ENCODE data around the gene MSRB1.
"Not testable (repeated sequence)": the region's sequence is repeated elsewhere in the genome, so short reads cannot be mapped to it uniquely, and the experiment has no call there.

MSRB1 gene

DNA sequence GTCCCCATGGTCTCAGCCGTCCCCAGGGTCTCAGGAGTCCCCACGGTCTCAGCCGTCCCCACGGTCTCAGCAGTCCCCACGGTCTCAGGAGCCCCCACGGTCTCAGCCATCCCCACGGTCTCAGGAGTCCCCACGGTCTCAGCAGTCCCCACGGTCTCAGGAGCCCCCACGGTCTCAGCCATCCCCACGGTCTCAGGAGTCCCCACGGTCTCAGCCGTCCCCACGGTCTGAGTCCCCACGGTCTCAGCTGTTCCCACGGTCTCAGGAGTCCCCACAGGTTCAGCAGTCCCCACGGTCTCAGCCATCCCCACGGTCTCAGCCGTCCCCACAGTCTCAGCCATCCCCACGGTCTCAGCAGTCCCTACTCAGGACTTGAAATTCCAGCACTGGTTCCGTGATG, 22.9 kb downstream of the MSRB1 start:
- peaks cover 27% of the 10 kb centered on the region for H3K27me3 ChIP-seq (ENCODE audit: control insufficient read depth, insufficient read depth, low read length)
- not testable (repeated sequence) for H3K4me1 ChIP-seq (ENCODE audit: control insufficient read depth, insufficient read depth, low read length); H3K27ac ChIP-seq (ENCODE audit: low read depth, low read length)

GRCh38 chr16:1919327-1919998, 23.5 kb downstream of the MSRB1 start:
- no peaks in the 10 kb centered on the region for H3K4me1 ChIP-seq (ENCODE audit: control insufficient read depth, insufficient read depth, low read length)
- H3K27ac ChIP-seq (ENCODE audit: low read depth, low read length), result no peak overlapping the region
- no peak overlapping the region for H3K9ac ChIP-seq (ENCODE audit: low read length)
- no peaks in the 10 kb centered on the region for H3K36me3 ChIP-seq (ENCODE audit: control insufficient read depth, insufficient read depth, low read length)
- peaks cover 32% of the 10 kb centered on the region for H3K27me3 ChIP-seq (ENCODE audit: control insufficient read depth, insufficient read depth, low read length)
- H3K4me3 ChIP-seq (ENCODE audit: low read length), result no peak overlapping the region

More for the DNA sequence above, 22.9 kb downstream of the MSRB1 start:
- not testable (repeated sequence) for H3K36me3 ChIP-seq (ENCODE audit: control insufficient read depth, insufficient read depth, low read length); H3K9ac ChIP-seq (ENCODE audit: low read length); H3K4me3 ChIP-seq (ENCODE audit: low read length)

GRCh38 chr16:1918351-1919326, 24.4 kb downstream of the MSRB1 start, which contains the start of gene HS3ST6:
Gene HS3ST6 (minus strand): TSS chr16:1918415. CDS start chr16:1918323, 92 bp downstream.
- Histone ChIP-seq H3K36me3 (ENCODE audit: control insufficient read depth, insufficient read depth, low read length) (no peaks in the 10 kb centered on the region), H3K27ac (ENCODE audit: low read depth, low read length) (no peak within 1 kb of the TSS), H3K27me3 (ENCODE audit: control insufficient read depth, insufficient read depth, low read length) (peaks cover 34% of the 10 kb centered on the region), H3K9ac (ENCODE audit: low read length) (no peak within 1 kb of the TSS), H3K4me3 (ENCODE audit: low read length) (no peak within 1 kb of the TSS), H3K4me1 (ENCODE audit: control insufficient read depth, insufficient read depth, low read length) (no peaks in the 10 kb centered on the region)

DNA sequence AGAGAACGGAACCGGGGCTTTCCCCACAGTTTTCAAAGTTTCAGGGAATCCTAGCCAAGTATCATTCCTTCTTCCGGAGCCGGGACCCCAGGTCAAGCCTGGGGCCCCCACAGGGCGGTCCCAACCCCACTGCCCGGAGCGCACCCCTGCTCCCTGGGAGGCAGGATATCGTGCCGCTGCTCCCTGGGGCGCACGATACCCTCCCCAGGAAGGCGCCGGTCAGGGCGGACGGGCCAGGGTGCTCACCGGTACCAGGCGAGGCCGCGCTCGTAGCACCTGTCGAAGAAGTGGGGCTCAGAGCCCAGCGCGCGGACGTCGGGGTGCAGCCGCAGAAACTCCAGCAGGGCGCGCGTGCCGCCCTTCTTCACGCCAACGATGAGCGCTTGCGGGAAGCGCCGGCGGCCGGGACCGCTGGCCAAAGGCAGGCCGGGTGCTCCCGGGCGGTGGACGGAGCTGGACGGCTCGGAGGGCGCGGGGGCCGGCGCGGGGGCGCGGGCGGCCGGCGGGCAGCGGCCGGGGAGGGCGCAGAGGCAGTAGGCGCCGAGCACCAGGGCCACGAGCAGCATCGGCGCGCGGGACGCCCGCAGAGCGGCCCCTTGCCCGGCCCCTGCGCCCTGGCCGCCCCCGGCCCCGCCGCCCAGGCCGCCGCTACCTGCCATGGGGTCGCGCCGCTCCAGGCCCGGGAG, 25.2 kb downstream of the MSRB1 start:
- Histone ChIP-seq H3K4me3 (ENCODE audit: low read length) (no peak overlapping the region), H3K36me3 (ENCODE audit: control insufficient read depth, insufficient read depth, low read length) (no peaks in the 10 kb centered on the region), H3K27me3 (ENCODE audit: control insufficient read depth, insufficient read depth, low read length) (peaks cover 34% of the 10 kb centered on the region), H3K9ac (ENCODE audit: low read length) (no peak overlapping the region), H3K4me1 (ENCODE audit: control insufficient read depth, insufficient read depth, low read length) (no peaks in the 10 kb centered on the region), H3K27ac (ENCODE audit: low read depth, low read length) (no peak overlapping the region)

DNA sequence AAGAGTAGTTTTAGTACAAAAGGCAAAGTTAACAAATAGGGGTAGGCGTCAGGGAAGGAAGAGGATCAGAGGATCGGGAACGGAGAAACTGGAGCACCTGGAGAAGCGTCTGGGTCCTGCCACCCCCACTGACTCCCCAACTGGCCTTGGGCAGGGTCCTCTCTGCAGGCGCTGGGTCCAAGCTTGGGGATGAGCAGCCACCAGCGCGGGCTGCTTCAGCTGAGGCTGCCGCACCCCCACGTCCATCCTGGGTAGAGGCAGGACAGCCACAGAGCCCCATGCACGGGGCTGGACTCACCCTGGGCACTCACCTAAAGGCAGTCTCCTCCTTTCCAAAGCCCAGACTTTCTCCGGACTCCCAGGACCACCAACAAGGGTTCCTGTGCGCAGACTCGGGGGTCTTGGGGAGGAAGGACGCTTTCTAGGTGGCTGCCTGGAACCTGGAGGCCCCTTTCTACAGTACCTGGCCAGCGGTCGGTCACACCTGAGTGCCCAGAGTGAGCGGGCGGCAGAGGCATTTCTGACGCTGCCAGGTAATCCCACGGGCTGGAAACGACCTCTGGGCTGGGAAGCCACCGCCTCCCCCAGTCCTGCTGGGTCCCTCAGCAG, 25.8 kb downstream of the MSRB1 start:
- Histone ChIP-seq H3K27ac (ENCODE audit: low read depth, low read length) (no peak overlapping the region), H3K4me1 (ENCODE audit: control insufficient read depth, insufficient read depth, low read length) (no peaks in the 10 kb centered on the region), H3K9ac (ENCODE audit: low read length) (no peak overlapping the region), H3K36me3 (ENCODE audit: control insufficient read depth, insufficient read depth, low read length) (no peaks in the 10 kb centered on the region), H3K27me3 (ENCODE audit: control insufficient read depth, insufficient read depth, low read length) (peaks cover 34% of the 10 kb centered on the region), H3K4me3 (ENCODE audit: low read length) (no peak overlapping the region)

DNA sequence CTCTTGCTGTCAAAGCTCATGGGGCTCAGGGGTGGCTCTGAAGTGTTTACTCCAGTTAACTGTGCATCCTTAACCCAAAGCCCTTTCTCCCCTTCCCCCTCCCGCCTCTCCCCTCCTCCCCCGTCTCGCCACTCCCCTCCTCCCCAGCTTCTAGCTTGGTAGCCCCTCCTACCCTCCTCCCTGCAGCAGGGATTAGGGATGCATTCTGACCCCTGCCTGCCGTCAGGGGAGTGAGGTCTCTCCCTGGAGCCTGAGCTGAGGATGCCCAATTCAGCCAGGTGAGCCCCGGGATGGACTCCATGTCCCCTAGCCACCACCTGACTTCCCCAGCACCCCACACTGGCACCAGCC, 26.4 kb downstream of the MSRB1 start:
- no peak overlapping the region for H3K9ac ChIP-seq (ENCODE audit: low read length)
- no peaks in the 10 kb centered on the region for H3K4me1 ChIP-seq (ENCODE audit: control insufficient read depth, insufficient read depth, low read length)
- H3K36me3 ChIP-seq (ENCODE audit: control insufficient read depth, insufficient read depth, low read length), result no peaks in the 10 kb centered on the region
- H3K27ac ChIP-seq (ENCODE audit: low read depth, low read length), result no peak overlapping the region
- H3K27me3 ChIP-seq (ENCODE audit: control insufficient read depth, insufficient read depth, low read length), result peaks cover 34% of the 10 kb centered on the region
- no peak overlapping the region for H3K4me3 ChIP-seq (ENCODE audit: low read length)

GRCh38 chr16:1915732-1916639, 27.0 kb downstream of the MSRB1 start:
- Histone ChIP-seq H3K4me3 (ENCODE audit: low read length) (no peak overlapping the region), H3K27ac (ENCODE audit: low read depth, low read length) (no peak overlapping the region), H3K36me3 (ENCODE audit: control insufficient read depth, insufficient read depth, low read length) (no peaks in the 10 kb centered on the region), H3K27me3 (ENCODE audit: control insufficient read depth, insufficient read depth, low read length) (peaks cover 34% of the 10 kb centered on the region), H3K9ac (ENCODE audit: low read length) (no peak overlapping the region), H3K4me1 (ENCODE audit: control insufficient read depth, insufficient read depth, low read length) (no peaks in the 10 kb centered on the region)

GRCh38 chr16:1914988-1915387, 28.0 kb downstream of the MSRB1 start:
- H3K4me1 ChIP-seq (ENCODE audit: control insufficient read depth, insufficient read depth, low read length), result no peaks in the 10 kb centered on the region
- no peak overlapping the region for H3K27ac ChIP-seq (ENCODE audit: low read depth, low read length)
- peaks cover 31% of the 10 kb centered on the region for H3K27me3 ChIP-seq (ENCODE audit: control insufficient read depth, insufficient read depth, low read length)
- H3K4me3 ChIP-seq (ENCODE audit: low read length), result no peak overlapping the region
- no peaks in the 10 kb centered on the region for H3K36me3 ChIP-seq (ENCODE audit: control insufficient read depth, insufficient read depth, low read length)
- H3K9ac ChIP-seq (ENCODE audit: low read length), result no peak overlapping the region

- H3K4me3 ChIP-seq (ENCODE audit: low read length), result no peak overlapping the region
- no peaks in the 10 kb centered on the region for H3K36me3 ChIP-seq (ENCODE audit: control insufficient read depth, insufficient read depth, low read length)
- H3K27me3 ChIP-seq (ENCODE audit: control insufficient read depth, insufficient read depth, low read length), result peaks cover 28% of the 10 kb centered on the region
- H3K9ac ChIP-seq (ENCODE audit: low read length), result no peak overlapping the region
- no peaks in the 10 kb centered on the region for H3K4me1 ChIP-seq (ENCODE audit: control insufficient read depth, insufficient read depth, low read length)
- no peak overlapping the region for H3K27ac ChIP-seq (ENCODE audit: low read depth, low read length)
Observed at GRCh38 chr16:1914084-1914608, 28.9 kb downstream of the MSRB1 start.

DNA sequence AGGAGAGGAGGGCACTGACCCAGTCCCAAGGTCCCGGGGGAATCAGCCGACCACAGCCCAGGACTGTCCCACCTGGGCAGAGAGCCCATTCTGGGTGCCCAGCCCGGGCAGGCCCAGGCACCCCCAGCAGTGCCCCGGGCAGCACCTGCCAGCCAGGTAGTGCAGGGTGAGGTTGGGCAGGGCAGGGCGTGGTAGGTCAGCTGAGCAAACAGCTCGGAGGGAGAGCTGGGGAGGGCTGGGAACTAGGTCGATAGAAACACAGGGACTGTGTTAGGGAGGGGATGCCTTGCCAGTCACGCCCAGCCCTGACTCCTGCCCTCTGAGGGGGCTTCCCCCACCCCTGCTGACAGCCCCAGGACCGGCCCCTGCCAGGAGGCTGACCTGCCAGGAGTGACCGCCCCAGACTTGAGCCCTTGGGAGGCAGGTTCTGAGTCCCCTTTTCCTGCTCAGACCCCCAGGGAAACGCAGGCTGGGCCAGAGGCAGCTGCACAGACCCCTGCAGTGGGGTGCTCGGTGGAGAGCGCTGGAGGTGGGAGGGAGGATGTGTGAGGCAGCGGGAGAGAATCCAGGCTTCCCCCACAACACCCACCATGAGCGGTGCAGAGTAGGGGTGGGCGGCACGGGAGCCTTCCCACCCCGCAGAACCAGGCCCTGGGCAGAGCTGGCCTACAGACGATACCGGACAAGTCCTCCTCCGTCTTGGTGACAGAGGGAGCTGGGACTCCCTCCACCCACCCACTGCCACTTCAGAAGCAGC, 29.5 kb downstream of the MSRB1 start:
- Histone ChIP-seq H3K36me3 (ENCODE audit: control insufficient read depth, insufficient read depth, low read length) (no peaks in the 10 kb centered on the region), H3K4me1 (ENCODE audit: control insufficient read depth, insufficient read depth, low read length) (no peaks in the 10 kb centered on the region), H3K27ac (ENCODE audit: low read depth, low read length) (no peak overlapping the region), H3K9ac (ENCODE audit: low read length) (no peak overlapping the region), H3K4me3 (ENCODE audit: low read length) (no peak overlapping the region), H3K27me3 (ENCODE audit: control insufficient read depth, insufficient read depth, low read length) (peaks cover 23% of the 10 kb centered on the region)

GRCh38 chr16:1912215-1912543, 30.8 kb downstream of the MSRB1 start:
- no peak overlapping the region for H3K4me3 ChIP-seq (ENCODE audit: low read length)
- no peak overlapping the region for H3K9ac ChIP-seq (ENCODE audit: low read length)
- no peak overlapping the region for H3K27ac ChIP-seq (ENCODE audit: low read depth, low read length)
- H3K36me3 ChIP-seq (ENCODE audit: control insufficient read depth, insufficient read depth, low read length), result no peaks in the 10 kb centered on the region
- H3K27me3 ChIP-seq (ENCODE audit: control insufficient read depth, insufficient read depth, low read length), result peaks cover 15% of the 10 kb centered on the region
- no peaks in the 10 kb centered on the region for H3K4me1 ChIP-seq (ENCODE audit: control insufficient read depth, insufficient read depth, low read length)
